ENCODE measurements around the gene ZNF837.
"Not testable (repeated sequence)": the region's sequence is repeated elsewhere in the genome, so short reads cannot be mapped to it uniquely, and the experiment has no call there.

Gene ZNF837

GRCh38 chr19:58380662-58381459 is at the start of gene ZNF837:
TSS of gene ZNF837 (minus strand) at chr19:58381030. CDS start at chr19:58369332, 11,698 bp downstream.
- peak; percentile 95 for DNase-seq (ENCODE audit: low read depth)

- DNase-seq (ENCODE audit: low read depth): no peak
These were observed 48.9 kb upstream of the ZNF837 start for GRCh38 chr19:58429745-58430144.

GRCh38 chr19:58428617-58429016 is 47.8 kb upstream of the ZNF837 start:
- no peak for DNase-seq (ENCODE audit: low read depth)

- no peak for DNase-seq (ENCODE audit: low read depth)
These were observed 36.2 kb upstream of the ZNF837 start for GRCh38 chr19:58417071-58417470.

GRCh38 chr19:58416604-58417003 is 35.8 kb upstream of the ZNF837 start:
- no peak for DNase-seq (ENCODE audit: low read depth)

GRCh38 chr19:58409010-58409790 is 28.4 kb upstream of the ZNF837 start:
- peak; percentile 30 for DNase-seq (ENCODE audit: low read depth)

- peak; percentile 94 for DNase-seq (ENCODE audit: low read depth)
These were observed 27.6 kb upstream of the ZNF837 start, which contains the start of gene ZNF584 for GRCh38 chr19:58408152-58409009. TSS of gene ZNF584 (plus strand) at chr19:58408649. CDS start at chr19:58409148, 499 bp downstream.

GRCh38 chr19:58407658-58408151 is 26.9 kb upstream of the ZNF837 start:
- DNase-seq (ENCODE audit: low read depth): no peak

GRCh38 chr19:58406818-58407657 is 26.2 kb upstream of the ZNF837 start:
- no peak for DNase-seq (ENCODE audit: low read depth)

- not testable (repeated sequence) for DNase-seq (ENCODE audit: low read depth)
These were observed 23.2 kb upstream of the ZNF837 start for GRCh38 chr19:58403920-58404478.

- no peak for DNase-seq (ENCODE audit: low read depth)
These were observed 21.1 kb upstream of the ZNF837 start for GRCh38 chr19:58401840-58402421.

GRCh38 chr19:58400916-58401839 is 20.3 kb upstream of the ZNF837 start:
- DNase-seq (ENCODE audit: low read depth): peak; percentile 99

- DNase-seq (ENCODE audit: low read depth): no peak
These were observed 19.6 kb upstream of the ZNF837 start for GRCh38 chr19:58400316-58400915.

GRCh38 chr19:58399903-58400302 is 19.1 kb upstream of the ZNF837 start:
- no peak for DNase-seq (ENCODE audit: low read depth)

GRCh38 chr19:58398545-58398944 is 17.7 kb upstream of the ZNF837 start:
- no peak for DNase-seq (ENCODE audit: low read depth)

- DNase-seq (ENCODE audit: low read depth): no peak
These were observed 17.3 kb upstream of the ZNF837 start for GRCh38 chr19:58398087-58398486.

GRCh38 chr19:58397533-58398037 is 16.8 kb upstream of the ZNF837 start:
- DNase-seq (ENCODE audit: low read depth): no peak

Data from activated T-cell treated with anti-CD3 and anti-CD28 coated beads for 24 hours (primary cell).